Measurements from ENCODE around the gene COL4A6.

Gene COL4A6

GRCh38 chrX:108114541-108114940 is 323.7 kb downstream of the COL4A6 start:
- ChIA-PET POLR2A (no interaction called here), CTCF (no interaction called here)
- no peak for DNase-seq (ENCODE audit: low read depth, low spot score)
- TF ChIP-seq, protein P1, sequence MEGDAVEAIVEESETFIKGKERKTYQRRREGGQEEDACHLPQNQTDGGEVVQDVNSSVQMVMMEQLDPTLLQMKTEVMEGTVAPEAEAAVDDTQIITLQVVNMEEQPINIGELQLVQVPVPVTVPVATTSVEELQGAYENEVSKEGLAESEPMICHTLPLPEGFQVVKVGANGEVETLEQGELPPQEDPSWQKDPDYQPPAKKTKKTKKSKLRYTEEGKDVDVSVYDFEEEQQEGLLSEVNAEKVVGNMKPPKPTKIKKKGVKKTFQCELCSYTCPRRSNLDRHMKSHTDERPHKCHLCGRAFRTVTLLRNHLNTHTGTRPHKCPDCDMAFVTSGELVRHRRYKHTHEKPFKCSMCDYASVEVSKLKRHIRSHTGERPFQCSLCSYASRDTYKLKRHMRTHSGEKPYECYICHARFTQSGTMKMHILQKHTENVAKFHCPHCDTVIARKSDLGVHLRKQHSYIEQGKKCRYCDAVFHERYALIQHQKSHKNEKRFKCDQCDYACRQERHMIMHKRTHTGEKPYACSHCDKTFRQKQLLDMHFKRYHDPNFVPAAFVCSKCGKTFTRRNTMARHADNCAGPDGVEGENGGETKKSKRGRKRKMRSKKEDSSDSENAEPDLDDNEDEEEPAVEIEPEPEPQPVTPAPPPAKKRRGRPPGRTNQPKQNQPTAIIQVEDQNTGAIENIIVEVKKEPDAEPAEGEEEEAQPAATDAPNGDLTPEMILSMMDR (IDR thresholded peaks at IDR 0.05; ENCODE audit: insufficient read depth, low read length, missing control alignments), result no peak
- H3K4me3 ChIP-seq (ENCODE audit: low read depth, low read length), result no peak overlapping the region
